Kidney (tissue), 14 donors: Measurements from ENCODE around the gene IMPACT. TPM values are rescaled to one million over a fixed set of nuclear protein-coding genes. Genes with fewer than 3 reads are reported as not detected.
A peak's percentile ranks its signal among the peaks of the same experiment; 100 is the strongest.

Source experiments
- DNase-seq, 5 donors: peaks; one replicate each; pipeline ENCODE4 v3.0.0-alpha.2; 2013 to 2020
- FAIRE-seq: peaks from 2 replicates; lab custom pipeline; 2012; peaks lifted over from hg19 to GRCh38; lab: Jason Lieb, UNC
- H3K27ac ChIP-seq, 2 donors: one replicate each; pipeline ENCODE4 v1.7.0; 2013; ENCODE audit warnings: low read depth in 2 of 2, low read length in 2 of 2, inconsistent platforms in 1 of 2
- H3K27me3 ChIP-seq: one replicate; pipeline ENCODE4 v1.7.1; 2013; ENCODE audit warnings: low read length, inconsistent platforms; ENCODE audit not compliant: control insufficient read depth, insufficient read depth
- H3K36me3 ChIP-seq, 3 donors: one replicate each; pipeline versions ENCODE4 v1.7.0 to v1.7.1; 2013; ENCODE audit warnings: low read length in 3 of 3, control low read depth in 1 of 3, inconsistent platforms in 1 of 3; ENCODE audit not compliant: insufficient read depth in 3 of 3, control insufficient read depth in 2 of 3
- H3K4me1 ChIP-seq, 3 donors: one replicate each; pipeline versions ENCODE4 v1.7.0 to v1.7.1; 2013; ENCODE audit warnings: low read length in 3 of 3, inconsistent platforms in 1 of 3, low read depth in 1 of 3; ENCODE audit not compliant: control insufficient read depth in 2 of 3, insufficient read depth in 2 of 3
- H3K4me3 ChIP-seq, 3 donors: one replicate each; pipeline versions ENCODE4 v1.7.0 to v1.8.1; 2013; ENCODE audit warnings: low read length in 3 of 3, control low read depth in 1 of 3, inconsistent platforms in 1 of 3
- H3K9ac ChIP-seq, 3 donors: one replicate each; pipeline versions ENCODE4 v1.7.0 to v1.7.1; 2013; ENCODE audit warnings: low read length in 3 of 3, control low read depth in 1 of 3, inconsistent platforms in 1 of 3
- H3K9me3 ChIP-seq, 3 donors: one replicate each; pipeline versions ENCODE4 v1.7.0 to v1.7.1; 2013; ENCODE audit warnings: low read length in 3 of 3, control low read depth in 1 of 3, inconsistent platforms in 1 of 3; ENCODE audit not compliant: control insufficient read depth in 2 of 3, insufficient read depth in 1 of 3
- CTCF ChIP-seq: IDR thresholded peaks from 3 replicates; pipeline ENCODE4 v1.5.1; 2012; ENCODE audit warnings: mild to moderate bottlenecking, moderate library complexity, borderline replicate concordance; ENCODE audit not compliant: insufficient read depth; ENCODE audit errors: extremely low read depth
- intact Hi-C: fragments of 100-400 bp; cut with DNase I; formaldehyde crosslinking; loops from one replicate; pipeline ENCODE4 v1.11.1; 2022
- polyA plus RNA-seq: library from polyadenylated mRNA; stranded (reverse); fragments of 350-450 nt; fragmentation: Illumina TruSeq; extraction: RNeasy Lipid Tissue Mini Kit (QIAGEN cat#74804); gene quantifications from one replicate; pipeline ENCODE4 v1.2.3, GENCODE V29; 2014; ENCODE audit warnings: low read depth, low replicate concordance; ENCODE audit not compliant: insufficient read depth
- total RNA-seq: library from RNA; stranded (reverse); fragmentation: NEBNext Ultra II Directional; extraction: Animal tissue kit (Norgen Biotek cat#: 25700); gene quantifications from one replicate; pipeline ENCODE4 v1.2.1, GENCODE V29; 2021
- donor health status: control.
- donor health status: control.
- donor health status: control.
- donor health status: control.
- donor health status: control.
- donor health status: DM: yes; HTN: yes; CAD: no.
- donor health status: Normal renal cell carcinoma (clear cell type).

IMPACT gene
- total and polyA plus RNA-seq, 2 donors from 2014 or later, result 21.7 to 38.0 TPM

- TF ChIP-seq CTCF, result no peak
- no peak for FAIRE-seq
- H3K4me1 ChIP-seq, result peaks cover 0 to 3% (median 3%) of the 10 kb centered on the region in 3 donors
- intact Hi-C loops, result no loop called here
- no peak for DNase-seq
- no peaks in the 10 kb centered on the region for H3K27me3 ChIP-seq
- H3K36me3 ChIP-seq, result no peaks in the 10 kb centered on the region
- no peak overlapping the region for H3K27ac ChIP-seq
- H3K9ac ChIP-seq, result no peak overlapping the region
- no peaks in the 10 kb centered on the region for H3K9me3 ChIP-seq
- no peak overlapping the region for H3K4me3 ChIP-seq
These were observed 59.2 kb downstream of the IMPACT start for GRCh38 chr18:24485681-24486080.

GRCh38 chr18:24486684-24487083 is 60.2 kb downstream of the IMPACT start:
- DNase-seq (no peak), FAIRE-seq (no peak)
- no peaks in the 10 kb centered on the region for H3K36me3 ChIP-seq
- no peak overlapping the region for H3K9ac ChIP-seq
- no peak overlapping the region for H3K4me3 ChIP-seq
- H3K4me1 ChIP-seq, result peaks cover 0 to 3% (median 3%) of the 10 kb centered on the region in 3 donors
- H3K27ac ChIP-seq, result no peak overlapping the region
- no peaks in the 10 kb centered on the region for H3K9me3 ChIP-seq
- intact Hi-C loops, result no loop called here
- no peak for TF ChIP-seq CTCF
- no peaks in the 10 kb centered on the region for H3K27me3 ChIP-seq

GRCh38 chr18:24488824-24489493 is 62.5 kb downstream of the IMPACT start:
- no peaks in the 10 kb centered on the region for H3K36me3 ChIP-seq
- intact Hi-C loops, result no loop called here
- peak in 2 of 5 donors; percentile 74 to 79 for DNase-seq
- H3K4me1 ChIP-seq, result peaks cover 0 to 7% (median 3%) of the 10 kb centered on the region in 3 donors
- no peak overlapping the region for H3K4me3 ChIP-seq
- no peaks in the 10 kb centered on the region for H3K27me3 ChIP-seq
- H3K27ac ChIP-seq, result no peak overlapping the region
- FAIRE-seq, result peak; percentile 97
- H3K9ac ChIP-seq, result no peak overlapping the region
- TF ChIP-seq CTCF, result peak; percentile 67
- peaks cover 0 to 6% (median 0%) of the 10 kb centered on the region in 3 donors for H3K9me3 ChIP-seq
